ENCODE measurements around the gene DSCAML1. TPM values are rescaled to one million over a fixed set of nuclear protein-coding genes. Genes with fewer than 3 reads are reported as not detected.

The DSCAML1 gene
- total RNA-seq, 2 experiments from 2014 or later = 0.13 to 0.29 TPM

DNA sequence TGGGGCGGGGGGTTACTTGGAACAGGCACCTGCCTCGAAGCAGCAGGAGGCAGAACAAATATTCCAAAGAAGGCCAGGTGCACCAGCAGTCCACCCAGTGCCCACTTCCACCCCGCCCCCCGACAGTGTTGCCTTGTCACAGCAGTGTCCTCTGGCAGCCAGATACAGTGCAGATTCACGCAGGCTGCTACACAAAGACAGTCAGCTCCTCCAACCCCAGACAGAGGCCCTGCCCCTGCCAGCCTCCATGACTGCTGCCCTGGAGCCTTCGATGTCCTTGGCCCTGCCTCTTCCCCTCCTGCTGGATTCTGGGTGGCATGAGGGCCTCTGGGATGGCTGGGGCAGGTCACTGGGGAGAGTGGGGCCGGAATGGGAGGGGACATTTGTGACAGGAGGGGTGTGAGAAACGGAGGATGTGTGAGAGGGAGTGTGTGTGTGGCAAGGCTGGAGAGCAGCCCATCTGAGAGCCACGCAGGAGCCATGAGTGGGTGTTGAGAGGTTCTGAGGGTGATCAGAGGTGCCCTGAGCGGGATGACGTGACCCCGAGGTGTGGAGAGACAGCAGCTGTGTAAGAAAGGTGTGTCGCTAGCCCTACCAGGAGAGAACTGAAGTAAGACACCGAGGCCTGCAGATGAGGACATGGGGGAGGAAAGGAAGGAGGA lies 295.6 kb downstream of the DSCAML1 start:
- no peaks in the 10 kb centered on the region for H3K9me3 Mint-ChIP-seq
- ChIA-PET CTCF (no interaction called here), POLR2A (no interaction called here)
- H3K36me3 Mint-ChIP-seq (ENCODE audit: low read depth) = no peaks in the 10 kb centered on the region
- ATAC-seq (no peak), DNase-seq (no peak)
- TF ChIP-seq, protein P1, sequence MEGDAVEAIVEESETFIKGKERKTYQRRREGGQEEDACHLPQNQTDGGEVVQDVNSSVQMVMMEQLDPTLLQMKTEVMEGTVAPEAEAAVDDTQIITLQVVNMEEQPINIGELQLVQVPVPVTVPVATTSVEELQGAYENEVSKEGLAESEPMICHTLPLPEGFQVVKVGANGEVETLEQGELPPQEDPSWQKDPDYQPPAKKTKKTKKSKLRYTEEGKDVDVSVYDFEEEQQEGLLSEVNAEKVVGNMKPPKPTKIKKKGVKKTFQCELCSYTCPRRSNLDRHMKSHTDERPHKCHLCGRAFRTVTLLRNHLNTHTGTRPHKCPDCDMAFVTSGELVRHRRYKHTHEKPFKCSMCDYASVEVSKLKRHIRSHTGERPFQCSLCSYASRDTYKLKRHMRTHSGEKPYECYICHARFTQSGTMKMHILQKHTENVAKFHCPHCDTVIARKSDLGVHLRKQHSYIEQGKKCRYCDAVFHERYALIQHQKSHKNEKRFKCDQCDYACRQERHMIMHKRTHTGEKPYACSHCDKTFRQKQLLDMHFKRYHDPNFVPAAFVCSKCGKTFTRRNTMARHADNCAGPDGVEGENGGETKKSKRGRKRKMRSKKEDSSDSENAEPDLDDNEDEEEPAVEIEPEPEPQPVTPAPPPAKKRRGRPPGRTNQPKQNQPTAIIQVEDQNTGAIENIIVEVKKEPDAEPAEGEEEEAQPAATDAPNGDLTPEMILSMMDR (IDR thresholded peaks at IDR 0.05) = no peak
- no peaks in the 10 kb centered on the region for H3K27me3 Mint-ChIP-seq
- H3K4me3 Mint-ChIP-seq = no peak overlapping the region
- intact Hi-C loops (cut with micrococcal nuclease) = no loop called here
- no peak overlapping the region for H3K27ac Mint-ChIP-seq
- no peaks in the 10 kb centered on the region for H3K4me1 Mint-ChIP-seq (ENCODE audit: low read depth)

DNA sequence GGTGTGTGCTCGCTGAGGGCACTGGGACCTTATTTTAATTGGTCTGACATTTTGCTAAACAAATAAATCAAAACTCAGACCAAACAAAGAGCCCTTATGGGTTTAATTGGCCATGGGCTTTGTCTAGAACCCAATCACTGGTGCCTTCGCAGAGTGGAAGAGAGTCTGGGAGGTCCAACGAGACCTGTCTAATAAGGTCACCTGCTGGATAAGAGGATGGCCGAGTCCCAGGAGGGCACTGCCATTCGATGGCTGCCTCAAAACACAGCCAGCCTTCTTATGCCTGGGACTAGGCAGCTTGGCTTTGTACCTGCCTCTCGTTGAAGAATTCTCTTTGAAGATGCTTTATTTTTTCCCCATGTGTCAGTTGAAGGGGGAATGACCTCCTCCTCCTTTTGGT lies 298.2 kb downstream of the DSCAML1 start:
- Mint-ChIP-seq H3K27me3 (no peaks in the 10 kb centered on the region), H3K36me3 (ENCODE audit: low read depth) (no peaks in the 10 kb centered on the region), H3K4me1 (ENCODE audit: low read depth) (no peaks in the 10 kb centered on the region), H3K27ac (no peak overlapping the region), H3K4me3 (no peak overlapping the region), H3K9me3 (no peaks in the 10 kb centered on the region)
- POLR2A ChIA-PET = no interaction called here
- ATAC-seq (no peak), DNase-seq (no peak)
- TF ChIP-seq, protein P1 (IDR thresholded peaks at IDR 0.05) = no peak
- intact Hi-C loops (cut with micrococcal nuclease) = no loop called here
- CTCF ChIA-PET = interaction anchor here (2.1 kb wide), 1 partner anchor 72 kb away, joined by 12 read pairs; no protein-coding TSS in a partner anchor

DNA sequence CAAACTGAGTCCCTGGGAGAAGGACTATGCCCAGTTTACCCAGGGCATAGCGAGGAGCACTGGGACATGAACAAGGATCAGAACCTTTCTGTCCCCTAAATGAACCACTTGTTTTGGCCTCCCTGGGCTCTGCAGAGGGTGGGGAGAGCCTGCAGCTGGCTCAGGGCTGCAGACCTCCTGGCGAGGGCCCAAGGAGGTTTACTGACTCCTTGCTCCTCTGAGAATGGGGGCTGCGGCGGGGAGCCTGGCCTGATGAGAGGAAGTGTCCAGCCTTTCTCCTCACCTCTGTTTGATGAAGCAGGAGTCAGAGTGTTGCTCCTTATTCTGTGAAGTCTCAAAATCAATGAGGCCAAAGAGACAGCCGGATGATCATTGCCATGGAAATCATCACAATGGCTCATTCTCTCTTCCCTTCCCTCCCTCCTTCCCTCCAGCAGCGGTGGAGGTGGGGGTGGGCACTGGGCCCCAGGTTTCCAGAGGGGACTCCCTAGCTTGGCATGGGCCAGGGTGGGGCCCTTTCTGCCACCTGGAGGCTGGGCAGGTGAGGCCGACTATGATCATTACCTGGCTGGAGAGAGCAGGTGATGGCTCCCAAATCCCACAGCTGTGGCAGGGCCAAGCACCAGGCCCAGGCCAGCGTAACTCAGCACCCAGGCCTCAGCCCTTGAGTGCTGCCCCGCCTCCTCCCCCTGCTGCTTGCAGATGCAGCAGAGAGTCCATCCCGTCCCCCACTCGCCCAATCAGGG lies 299.6 kb downstream of the DSCAML1 start:
- Mint-ChIP-seq H3K4me3 (no peak overlapping the region), H3K27ac (no peak overlapping the region), H3K4me1 (ENCODE audit: low read depth) (no peaks in the 10 kb centered on the region), H3K27me3 (no peaks in the 10 kb centered on the region), H3K9me3 (no peaks in the 10 kb centered on the region), H3K36me3 (ENCODE audit: low read depth) (no peaks in the 10 kb centered on the region)
- ATAC-seq (no peak), DNase-seq (no peak)
- TF ChIP-seq, protein P1 (IDR thresholded peaks at IDR 0.05) = no peak
- POLR2A ChIA-PET = no interaction called here
- intact Hi-C loops (cut with micrococcal nuclease) = no loop called here
- CTCF ChIA-PET = no interaction called here

DNA sequence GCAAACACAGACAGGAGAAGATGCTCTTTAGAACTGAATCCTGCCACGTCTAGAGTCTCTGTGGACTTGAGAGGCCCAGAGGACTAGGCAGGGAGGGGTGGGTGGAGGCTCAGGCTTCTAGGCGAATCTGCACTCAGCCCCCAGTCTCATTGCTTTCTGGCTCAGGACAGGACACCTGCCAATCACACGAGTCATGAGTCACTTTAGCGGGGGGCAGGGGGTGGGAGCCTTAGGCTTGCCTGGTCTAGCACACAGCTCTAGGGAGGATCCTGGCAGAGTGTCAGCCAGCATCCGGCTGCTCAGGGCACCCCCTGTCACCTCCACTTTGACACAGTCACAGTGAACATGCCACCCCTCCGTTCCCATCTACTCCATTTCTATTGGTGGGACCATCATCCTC lies 301.7 kb downstream of the DSCAML1 start:
- no peak overlapping the region for H3K27ac Mint-ChIP-seq
- H3K4me1 Mint-ChIP-seq (ENCODE audit: low read depth) = no peaks in the 10 kb centered on the region
- POLR2A ChIA-PET = no interaction called here
- no peak overlapping the region for H3K4me3 Mint-ChIP-seq
- H3K9me3 Mint-ChIP-seq = no peaks in the 10 kb centered on the region
- intact Hi-C loops (cut with micrococcal nuclease) = no loop called here
- DNase-seq = no peak
- peaks cover 4% of the 10 kb centered on the region for H3K27me3 Mint-ChIP-seq
- TF ChIP-seq, protein P1 (IDR thresholded peaks at IDR 0.05) = no peak
- no peak for ATAC-seq
- CTCF ChIA-PET = no interaction called here
- no peaks in the 10 kb centered on the region for H3K36me3 Mint-ChIP-seq (ENCODE audit: low read depth)

DNA sequence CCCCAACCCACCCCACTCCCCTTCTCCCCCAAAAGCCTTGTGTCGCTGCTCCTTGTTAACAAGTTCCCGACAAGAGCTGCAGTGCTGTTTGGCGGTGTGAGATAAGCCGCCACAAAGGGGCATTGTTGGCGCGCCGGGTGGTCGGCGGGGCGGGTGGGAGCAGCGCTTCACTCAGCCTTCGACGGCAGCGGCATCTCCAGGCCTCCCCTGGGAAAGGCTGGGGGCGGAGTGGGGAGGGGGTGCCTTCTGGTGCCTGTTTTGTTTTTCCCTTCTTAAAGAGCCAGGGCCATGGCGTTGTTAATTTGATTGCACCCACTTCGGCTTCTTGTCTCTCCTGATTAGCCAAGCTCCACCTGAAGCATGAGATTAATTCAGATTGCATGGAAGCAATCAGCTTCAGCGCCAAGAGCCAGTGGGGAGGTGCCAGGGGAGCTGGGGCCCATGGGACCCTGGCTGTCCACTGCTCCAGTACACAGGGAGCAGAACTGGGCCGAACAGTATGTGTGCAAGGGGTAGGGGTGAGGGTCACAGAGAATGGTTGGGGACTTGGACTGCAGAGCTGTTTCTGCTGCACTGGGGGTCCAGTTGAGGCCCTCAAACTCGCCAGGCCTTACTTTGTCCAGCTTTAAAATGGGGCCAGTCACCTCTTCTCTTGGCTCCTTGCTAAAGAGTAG lies 304.3 kb downstream of the DSCAML1 start:
- no peaks in the 10 kb centered on the region for H3K9me3 Mint-ChIP-seq
- intact Hi-C loops (cut with micrococcal nuclease) = no loop called here
- ChIA-PET POLR2A (no interaction called here), CTCF (interaction anchor here (1.5 kb wide), 1 partner anchor 66 kb away, joined by 6 read pairs; no protein-coding TSS in a partner anchor)
- ATAC-seq = no peak
- TF ChIP-seq, protein P1 (IDR thresholded peaks at IDR 0.05) = no peak
- peaks cover 4% of the 10 kb centered on the region for H3K27me3 Mint-ChIP-seq
- DNase-seq = no peak
- no peaks in the 10 kb centered on the region for H3K36me3 Mint-ChIP-seq (ENCODE audit: low read depth)
- no peak overlapping the region for H3K4me3 Mint-ChIP-seq
- H3K4me1 Mint-ChIP-seq (ENCODE audit: low read depth) = no peaks in the 10 kb centered on the region
- no peak overlapping the region for H3K27ac Mint-ChIP-seq
